ENCODE results near the gene MPP3.
"Not testable (repeated sequence)": the region's sequence is repeated elsewhere in the genome, so short reads cannot be mapped to it uniquely, and the experiment has no call there.

MPP3 gene

GRCh38 chr17:43798024-43798423 lies 34.9 kb downstream of the MPP3 start:
- not testable (repeated sequence) for DNase-seq

- DNase-seq = not testable (repeated sequence)
Observed at GRCh38 chr17:43792668-43793067, 40.3 kb downstream of the MPP3 start.

GRCh38 chr17:43791589-43791988 lies 41.4 kb downstream of the MPP3 start:
- no peak for DNase-seq

GRCh38 chr17:43790311-43790940 lies 42.5 kb downstream of the MPP3 start:
- DNase-seq = no peak

- DNase-seq = no peak
Observed at GRCh38 chr17:43789482-43789881, 43.5 kb downstream of the MPP3 start.

- no peak for DNase-seq
Observed at GRCh38 chr17:43788540-43788939, 44.4 kb downstream of the MPP3 start.

- no peak for DNase-seq
Observed at GRCh38 chr17:43787728-43788127, 45.2 kb downstream of the MPP3 start.

GRCh38 chr17:43784628-43785101 lies 48.3 kb downstream of the MPP3 start:
- DNase-seq = no peak

- no peak for DNase-seq
Observed at GRCh38 chr17:43784068-43784467, 48.9 kb downstream of the MPP3 start.

GRCh38 chr17:43782913-43783680 lies 49.8 kb downstream of the MPP3 start:
- DNase-seq = no peak

- DNase-seq = no peak
Observed at GRCh38 chr17:43780135-43780534, 52.8 kb downstream of the MPP3 start, which contains the start of gene CFAP97D1. CFAP97D1 (plus strand) TSS chr17:43780435; CDS start chr17:43780463, 28 bp downstream.

- no peak for DNase-seq
Observed at GRCh38 chr17:43779145-43780125, 53.5 kb downstream of the MPP3 start.

- peak; percentile 81 for DNase-seq
Observed at GRCh38 chr17:43778337-43779144, 54.4 kb downstream of the MPP3 start, which contains the start of gene DUSP3. DUSP3 (minus strand) TSS chr17:43778977; CDS start chr17:43778924, 53 bp downstream.

GRCh38 chr17:43774304-43775250 lies 58.4 kb downstream of the MPP3 start:
- no peak for DNase-seq

- DNase-seq = peak; percentile 67
Observed at GRCh38 chr17:43772877-43773648, 59.9 kb downstream of the MPP3 start.

GRCh38 chr17:43771463-43771862 lies 61.5 kb downstream of the MPP3 start:
- DNase-seq = no peak

GRCh38 chr17:43770957-43771356 lies 62.0 kb downstream of the MPP3 start:
- DNase-seq = no peak

GRCh38 chr17:43769859-43770258 lies 63.1 kb downstream of the MPP3 start:
- DNase-seq = no peak

- no peak for DNase-seq
Observed at GRCh38 chr17:43769426-43769825, 63.5 kb downstream of the MPP3 start.

- no peak for DNase-seq
Observed at GRCh38 chr17:43768943-43769342, 64.0 kb downstream of the MPP3 start.

All from CD4-positive, alpha-beta T cell treated with Interferon gamma for 1 hour (primary cell).